Inflammatory macrophage treated with lipopolysaccharide for 1 hour (primary cell): ENCODE measurements around the gene SRBD1.

ENCODE experiments used
- DNase-seq, 2 donors: peaks; one replicate each; pipeline ENCODE4 v3.0.0-alpha.2; 2020 to 2022

Gene SRBD1

DNA sequence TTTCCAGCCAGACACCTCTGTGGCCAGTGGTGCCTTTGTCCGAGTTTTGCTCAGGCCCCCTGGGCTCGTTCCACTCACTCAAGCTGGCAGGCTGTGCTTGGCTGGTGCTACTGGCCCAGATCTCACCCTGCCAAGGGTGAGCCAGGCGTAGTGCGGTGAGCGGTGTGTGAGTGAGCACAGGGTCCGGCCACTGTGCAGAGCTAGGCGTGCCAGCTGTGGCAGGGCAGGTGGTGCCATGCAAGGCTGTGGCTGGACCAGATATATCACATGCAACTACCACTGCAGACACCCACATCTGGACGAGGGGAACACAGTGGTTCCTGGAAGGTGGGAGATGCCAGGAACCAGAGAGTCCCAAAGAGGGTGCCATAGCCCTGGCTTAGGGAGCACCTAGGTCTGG lies 70.1 kb downstream of the SRBD1 start:
- no peak for DNase-seq

DNA sequence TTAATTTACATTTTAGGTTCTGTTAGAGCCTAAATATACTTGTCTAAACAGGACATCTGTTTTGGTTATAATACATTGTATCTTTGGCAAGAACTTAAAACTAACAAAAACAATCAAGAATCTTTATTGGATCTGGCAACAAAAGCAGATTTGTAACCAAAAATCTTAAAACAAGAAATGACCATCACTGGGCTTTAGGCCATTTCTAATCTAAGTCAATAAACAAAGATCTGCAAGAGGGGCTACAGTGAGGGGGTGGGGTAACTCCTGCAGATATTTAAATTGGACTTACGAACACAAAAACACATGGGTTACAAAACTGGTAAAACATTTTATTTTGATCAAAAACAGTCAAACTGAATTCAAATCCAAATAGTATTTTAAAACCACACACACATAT lies 77.3 kb downstream of the SRBD1 start:
- DNase-seq, result no peak

DNA sequence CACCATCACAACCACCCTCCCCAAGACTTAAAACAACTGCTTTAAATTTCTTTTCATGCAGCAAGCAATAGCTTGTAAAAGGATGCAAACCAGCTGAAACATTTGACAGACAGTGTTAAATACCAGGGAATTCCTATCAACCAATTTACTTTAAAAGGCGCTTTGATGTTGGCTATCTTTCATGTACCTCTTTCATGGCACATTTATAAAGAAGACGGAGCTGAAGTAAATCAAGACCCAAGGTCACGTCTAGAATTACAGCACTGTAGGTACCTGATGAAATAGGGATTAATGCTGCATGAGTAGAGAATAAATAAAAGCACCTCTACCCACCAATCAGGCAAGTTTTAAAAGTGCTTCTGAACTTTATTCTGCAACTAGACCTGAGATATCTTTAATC lies 78.9 kb downstream of the SRBD1 start:
- DNase-seq, result no peak

DNA sequence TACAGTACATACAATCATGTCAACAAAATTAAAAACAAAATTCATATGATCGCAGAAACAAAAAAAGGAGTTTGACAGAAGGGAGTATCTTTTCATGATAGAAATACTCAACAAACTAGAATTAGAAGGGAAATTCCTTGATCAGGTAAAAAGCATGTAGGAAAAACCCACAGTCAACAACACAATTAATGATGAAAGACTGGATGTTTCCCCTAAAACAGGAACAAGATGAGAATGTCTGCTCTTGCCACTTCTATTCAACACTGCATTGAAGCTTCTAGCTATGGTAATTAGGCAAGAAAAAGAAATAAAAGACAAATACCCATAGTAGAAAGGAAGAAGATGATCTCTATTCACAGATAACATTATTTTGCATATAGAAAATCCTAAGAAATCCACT lies 87.1 kb downstream of the SRBD1 start:
- DNase-seq, result peak; percentile 53 to 71

DNA sequence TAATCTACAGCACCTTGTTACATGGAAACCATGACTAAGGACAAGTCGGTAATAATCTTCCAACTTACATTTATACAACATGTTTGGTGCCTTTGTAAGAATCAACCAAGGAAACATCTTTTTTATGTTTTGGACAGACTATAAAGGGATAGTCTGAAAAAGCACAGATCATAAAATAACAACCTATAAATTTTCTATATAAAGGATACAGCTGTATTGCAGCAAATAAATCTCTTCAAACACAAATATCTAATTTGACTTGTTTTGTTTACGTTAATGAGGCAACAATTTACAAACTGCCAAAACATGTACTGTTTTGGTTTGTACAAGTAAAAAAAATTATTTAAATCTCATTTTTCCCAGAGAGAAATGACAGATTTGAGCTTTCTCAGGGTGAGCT lies 92.5 kb downstream of the SRBD1 start:
- no peak for DNase-seq

DNA sequence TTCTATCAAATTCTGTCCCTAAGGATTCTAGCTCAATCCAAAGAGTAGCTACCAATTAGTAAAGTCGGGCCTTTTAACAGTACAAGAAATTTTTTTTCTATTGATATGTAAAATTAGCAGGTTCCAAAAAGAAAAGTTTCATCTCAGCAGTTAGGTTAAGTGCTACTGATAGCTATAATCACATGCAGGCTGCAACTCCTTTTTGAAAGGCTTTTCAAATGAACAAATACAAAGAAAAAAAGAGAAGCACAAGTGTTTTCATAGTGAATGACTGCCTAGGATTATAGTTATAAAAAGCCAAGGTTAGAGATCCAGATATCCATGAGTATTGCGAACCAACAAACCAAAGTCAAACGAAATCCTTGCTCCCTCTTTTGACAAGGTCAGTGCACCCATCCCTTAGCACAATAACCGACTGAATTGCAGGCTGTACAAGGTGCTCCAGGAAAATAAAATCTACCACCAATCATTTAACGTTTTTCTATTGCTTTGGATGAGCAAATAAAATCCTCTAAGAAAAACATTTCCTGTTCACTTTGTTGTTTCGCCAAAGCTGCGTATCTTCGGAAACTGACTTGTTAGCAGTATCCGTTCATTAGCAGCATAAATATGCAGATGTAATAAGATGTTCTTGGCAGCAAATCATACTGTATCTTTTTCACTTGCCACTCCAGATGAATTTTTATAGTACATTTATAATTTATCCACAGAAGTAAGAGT lies 100.2 kb downstream of the SRBD1 start:
- DNase-seq, result no peak

DNA sequence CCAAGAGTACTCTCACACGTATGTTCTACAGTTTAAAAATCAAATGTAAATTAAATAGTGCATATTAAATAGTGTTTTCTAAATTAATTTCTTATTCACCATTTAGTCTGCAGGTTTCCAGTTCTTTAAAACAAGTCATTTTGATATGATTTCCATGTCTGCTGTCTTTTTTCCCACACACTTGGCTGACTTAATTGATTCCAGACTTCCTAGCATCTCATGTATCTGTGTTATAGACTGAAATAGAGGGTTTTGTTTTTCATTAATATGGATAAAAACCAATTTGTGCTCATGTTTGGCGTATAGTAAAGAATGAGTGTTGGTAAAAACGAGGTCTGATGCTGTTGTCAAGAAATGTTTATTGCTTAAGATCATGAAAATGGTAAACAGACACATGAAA lies 104.3 kb downstream of the SRBD1 start:
- DNase-seq, result no peak

DNA sequence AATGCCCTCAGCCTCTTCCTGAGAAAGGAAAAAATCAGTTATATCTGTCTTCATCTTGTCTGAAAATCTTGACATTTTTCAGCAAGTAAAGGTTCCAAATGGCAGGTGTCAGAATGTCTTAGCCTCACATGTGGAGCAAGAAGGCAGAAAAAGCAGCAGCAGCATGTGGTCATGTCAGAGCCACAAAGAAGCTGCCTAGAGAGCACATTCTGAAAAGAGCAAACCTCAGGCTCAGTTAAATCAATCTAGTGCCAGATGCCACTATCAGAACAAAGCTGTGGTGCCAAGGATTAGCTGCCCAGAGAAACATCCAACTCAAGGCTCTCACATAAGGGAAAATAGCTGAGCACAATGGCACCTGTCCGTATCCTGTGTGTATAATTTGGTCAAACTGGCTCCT lies 105.9 kb downstream of the SRBD1 start:
- DNase-seq, result no peak

DNA sequence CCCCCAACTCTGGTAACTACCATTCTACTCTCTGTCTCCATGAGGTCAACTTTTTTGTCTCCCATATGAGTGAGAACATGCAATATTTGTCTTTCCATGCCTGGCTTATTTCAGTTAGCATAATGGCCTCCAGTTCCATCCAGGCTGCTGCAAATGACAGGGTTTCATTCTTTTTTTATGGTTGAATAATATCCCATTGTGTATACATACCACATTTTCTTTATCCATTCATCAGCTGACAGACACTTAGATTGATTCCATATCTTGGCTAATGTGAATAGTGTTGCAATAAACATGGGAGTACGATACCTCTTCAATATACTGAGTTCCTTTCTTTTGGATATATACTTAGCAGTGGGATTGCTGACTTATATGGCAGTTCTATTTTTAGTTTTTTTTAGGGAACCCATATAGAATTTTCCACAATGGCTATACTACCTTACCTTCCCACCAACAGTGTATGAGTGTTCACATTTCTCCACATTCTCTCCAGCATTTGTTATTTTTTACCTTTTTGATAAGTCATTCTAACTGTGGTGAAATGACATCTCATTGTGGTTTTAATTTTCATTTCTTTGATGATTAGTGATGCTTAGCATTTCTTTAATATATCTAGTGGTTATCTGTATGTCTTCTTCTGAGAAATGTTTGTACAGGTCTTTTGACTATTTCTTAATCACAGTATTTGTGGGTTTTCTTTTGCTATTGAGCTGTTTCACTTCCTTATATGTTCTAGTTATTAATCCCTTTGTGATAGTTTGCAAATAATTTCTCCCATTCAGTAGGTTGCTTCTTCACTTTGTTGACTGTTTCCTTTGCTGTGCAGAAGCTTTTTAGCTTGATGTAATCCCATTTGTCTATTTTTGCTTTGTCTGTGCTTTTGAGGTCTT lies 112.2 kb downstream of the SRBD1 start:
- DNase-seq, result no peak

DNA sequence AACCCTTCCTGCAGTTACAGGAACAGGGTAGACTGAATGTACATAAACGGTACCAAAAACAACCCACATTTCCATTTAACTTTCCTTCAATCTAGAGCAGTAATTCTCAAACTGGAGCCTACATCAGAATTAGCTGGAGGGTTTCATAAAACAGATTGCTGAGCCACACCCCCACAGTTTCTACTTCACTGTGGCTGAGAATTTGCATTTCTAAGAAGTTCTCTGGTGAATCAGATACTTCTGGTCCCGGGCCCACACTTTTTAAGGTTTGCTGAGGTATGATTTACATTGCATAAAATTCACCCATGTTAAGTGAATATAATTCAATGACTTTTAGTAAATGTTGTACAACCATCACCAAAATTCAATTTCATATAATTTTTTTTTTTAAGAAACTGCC lies 113.7 kb downstream of the SRBD1 start:
- no peak for DNase-seq

DNA sequence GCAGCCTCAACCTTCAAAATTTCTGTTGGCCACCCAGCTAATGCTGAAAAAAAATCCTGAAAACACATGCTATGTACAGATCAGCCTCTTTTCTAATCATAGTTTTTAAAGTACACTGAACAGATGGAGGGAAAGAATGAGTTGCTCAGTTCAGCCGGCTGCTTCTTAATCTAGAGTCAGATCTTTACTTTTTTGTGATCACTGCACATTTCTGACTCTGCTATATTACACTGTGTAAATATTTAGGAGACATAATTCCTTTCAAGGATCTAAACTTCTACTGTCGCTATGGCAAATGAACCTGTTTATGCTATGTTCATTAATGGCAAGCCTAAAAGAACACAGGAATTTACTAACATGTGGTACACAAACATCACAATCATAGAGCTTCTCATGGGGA lies 114.2 kb downstream of the SRBD1 start:
- no peak for DNase-seq

DNA sequence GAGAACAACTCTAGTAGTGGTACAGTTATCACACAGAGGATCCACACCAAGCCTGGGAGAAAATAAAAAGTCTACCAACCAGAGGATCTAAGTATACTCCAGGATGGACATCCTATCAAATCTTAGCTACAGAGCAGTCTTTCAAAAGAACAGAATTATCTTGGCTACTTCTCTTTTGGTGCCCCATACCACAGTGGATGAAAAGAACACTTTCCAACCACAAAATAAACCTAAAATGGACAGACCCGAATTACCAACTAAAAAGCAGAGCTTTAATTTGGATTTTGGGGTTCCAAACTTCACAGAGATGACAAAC lies 116.1 kb downstream of the SRBD1 start:
- no peak for DNase-seq

DNA sequence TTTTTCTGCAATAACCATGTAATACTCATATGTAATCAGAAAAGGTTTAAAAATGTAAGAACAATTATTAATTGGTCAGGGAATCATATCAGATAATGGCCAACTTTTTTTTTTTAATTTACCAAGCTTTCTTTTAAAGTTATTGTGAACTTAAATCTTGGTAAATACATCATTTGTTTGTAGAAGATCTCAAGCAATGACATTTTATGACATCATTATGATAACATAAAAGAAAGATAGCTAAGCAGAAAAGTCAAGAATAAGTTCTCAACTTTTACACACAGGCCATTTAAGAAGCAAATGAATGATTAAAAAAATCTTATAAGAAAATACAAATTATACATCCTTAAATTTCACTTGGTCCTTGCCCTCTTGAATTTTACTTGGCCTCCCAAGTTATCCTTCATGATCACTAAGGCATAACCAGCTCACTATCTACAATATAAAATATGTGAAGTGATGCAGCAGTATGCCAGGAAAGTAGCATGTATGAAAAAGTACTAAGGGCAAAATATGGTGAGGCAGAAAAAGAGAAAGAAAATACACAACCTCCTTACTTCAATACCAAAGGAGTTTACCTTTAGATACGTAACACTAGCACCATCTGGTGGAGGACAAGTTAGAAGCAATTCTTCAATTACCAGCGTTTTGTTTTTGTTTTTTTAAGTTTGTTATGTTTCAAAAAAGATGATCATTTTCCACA lies 116.6 kb downstream of the SRBD1 start:
- peak; percentile 40 to 69 for DNase-seq

DNA sequence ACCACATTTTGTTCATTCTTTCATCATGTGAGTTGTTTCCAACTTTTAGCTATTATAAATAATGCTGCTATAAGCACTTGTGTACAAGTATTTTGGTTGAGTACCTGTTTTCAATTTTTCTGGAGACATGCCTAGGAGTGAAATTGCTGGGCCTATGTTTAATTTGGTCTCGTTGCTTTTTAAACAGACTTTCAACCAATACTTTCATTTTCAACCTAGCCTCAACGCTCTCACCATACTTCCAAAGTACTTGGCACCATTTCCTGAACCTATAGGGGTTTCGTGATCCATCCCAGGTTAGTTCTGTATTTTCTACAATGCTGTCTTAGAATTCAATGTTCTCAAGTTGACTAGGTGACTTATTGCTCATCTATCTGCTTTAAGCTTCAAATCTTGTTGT lies 126.1 kb downstream of the SRBD1 start:
- DNase-seq, result no peak

DNA sequence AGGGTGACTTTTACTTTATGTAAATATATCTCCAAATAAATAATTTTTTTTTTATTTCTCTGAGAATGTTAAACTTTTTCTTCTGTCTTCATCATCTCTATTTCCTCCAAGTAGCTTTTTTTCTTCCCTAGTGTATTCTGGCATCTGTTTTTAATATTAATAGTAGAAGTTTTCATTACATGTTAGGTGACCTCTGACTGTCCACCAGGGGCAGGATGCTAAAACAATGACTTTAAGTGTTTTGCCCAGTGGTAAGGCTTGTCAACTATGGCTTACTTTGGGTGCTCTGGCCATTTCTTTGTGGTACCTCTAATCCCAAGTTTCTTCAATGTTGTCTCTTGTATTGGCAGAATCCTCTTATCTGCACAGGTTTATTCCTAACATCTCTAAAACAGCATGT lies 127.1 kb downstream of the SRBD1 start:
- no peak for DNase-seq

DNA sequence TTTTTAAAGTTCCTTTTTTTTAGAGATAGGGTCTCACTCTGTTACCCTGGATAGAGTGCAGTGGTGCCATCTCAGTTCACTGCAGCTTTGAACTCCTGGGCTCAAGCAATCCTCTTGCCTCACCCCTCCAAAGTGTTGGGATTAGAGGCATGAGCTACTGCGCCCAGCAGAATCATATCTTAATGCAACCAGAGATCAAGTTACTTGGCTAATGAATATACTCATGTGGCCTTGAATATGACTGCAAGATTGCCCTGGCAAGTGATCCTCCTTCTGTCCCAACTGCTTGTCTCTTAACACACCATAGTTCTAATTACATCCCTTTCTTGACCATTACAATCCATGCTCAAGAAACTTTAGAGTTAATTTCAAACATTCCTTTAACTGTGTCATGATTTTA lies 133.5 kb downstream of the SRBD1 start:
- no peak for DNase-seq

DNA sequence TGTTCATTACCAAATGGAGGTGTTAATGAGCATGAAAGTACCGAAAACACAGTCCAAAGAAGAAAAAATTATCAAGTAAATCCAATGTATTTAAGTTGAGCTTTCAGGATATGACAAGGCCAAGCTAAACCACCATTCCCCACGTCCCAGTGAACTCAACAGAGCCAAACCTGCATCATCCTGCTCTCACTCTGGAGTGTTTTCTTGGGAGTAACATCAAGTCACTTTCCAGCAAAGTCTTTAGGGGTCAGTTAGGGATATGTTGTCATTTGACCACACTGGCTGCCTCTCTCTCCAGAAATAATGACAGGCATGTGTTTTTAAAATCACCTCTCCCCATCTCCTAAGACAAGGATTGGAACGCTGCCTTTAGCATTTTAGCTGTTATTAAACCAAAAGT lies 140.5 kb downstream of the SRBD1 start:
- DNase-seq, result no peak

DNA sequence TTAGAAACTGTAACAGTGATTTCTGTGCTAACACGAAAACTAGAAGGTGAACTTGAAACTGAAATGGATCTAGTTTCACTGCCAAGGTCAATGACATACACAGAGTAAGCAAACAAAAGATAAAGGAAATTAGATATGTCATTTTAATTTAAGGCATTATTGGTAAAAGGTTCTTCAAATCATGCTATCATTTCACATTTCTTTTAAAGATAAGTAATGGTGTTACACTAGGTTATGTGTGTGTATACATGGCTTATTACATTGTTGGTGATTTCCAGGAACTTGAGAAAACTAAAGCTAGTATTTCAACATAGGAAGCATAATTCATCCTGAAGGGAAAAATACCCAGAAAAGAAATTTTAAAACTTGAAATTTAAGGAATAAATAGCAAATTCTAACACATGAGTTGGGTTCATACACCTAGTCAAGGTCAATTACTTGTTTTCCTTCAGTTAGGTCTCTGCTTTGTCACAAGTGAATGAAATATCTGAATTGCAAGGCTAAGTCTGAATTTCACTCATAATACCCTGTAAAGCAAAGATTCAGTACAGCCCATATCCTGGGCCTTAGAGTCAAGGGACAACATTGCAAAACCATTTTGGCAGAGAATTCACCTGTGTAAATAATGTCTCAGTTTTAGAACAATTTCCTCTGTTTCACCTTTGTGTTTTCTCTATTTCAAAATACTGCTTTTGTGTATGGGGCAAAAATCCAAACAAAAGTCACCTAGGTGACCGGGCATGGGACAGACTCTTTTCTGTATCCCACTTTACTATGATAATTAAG lies 141.6 kb downstream of the SRBD1 start:
- DNase-seq, result peak; percentile 12 to 19

DNA sequence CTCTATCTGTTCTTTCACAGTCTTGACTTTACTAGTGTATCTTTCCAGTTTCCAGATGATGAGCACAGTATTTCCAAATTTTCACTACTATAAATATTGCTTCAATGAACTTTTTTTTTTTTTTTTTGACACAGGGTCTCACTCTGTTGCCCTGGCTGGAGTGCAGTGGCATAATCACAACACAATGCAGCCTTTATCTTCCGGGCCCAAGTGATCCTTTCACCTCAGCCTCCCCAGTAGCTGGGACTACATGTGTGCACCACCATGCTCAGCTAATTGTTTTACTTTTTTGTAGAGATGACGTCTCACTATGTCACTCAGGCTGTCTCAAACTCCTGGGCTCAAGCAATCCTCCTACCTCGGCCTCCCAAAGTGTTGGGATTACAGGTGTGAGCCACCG lies 142.8 kb downstream of the SRBD1 start:
- no peak for DNase-seq

DNA sequence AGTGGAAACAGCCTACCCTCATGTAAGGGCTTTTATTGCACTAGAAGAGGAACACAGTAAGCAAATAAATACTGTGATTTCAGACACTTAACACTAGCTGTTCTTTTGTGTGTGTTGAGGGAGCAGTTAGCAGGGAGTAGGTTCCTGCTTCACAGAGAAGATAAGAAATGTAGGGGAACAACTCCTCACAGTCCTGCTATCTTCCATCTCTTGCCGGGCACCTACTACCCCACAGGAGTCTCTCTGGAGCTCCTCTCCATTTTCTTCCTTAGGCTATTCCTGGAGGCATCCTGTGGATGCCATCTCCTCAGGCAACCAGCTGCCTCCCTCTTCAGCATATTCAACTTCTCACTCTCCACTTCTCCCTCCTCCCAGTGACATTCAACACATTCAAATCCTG lies 145.0 kb downstream of the SRBD1 start:
- DNase-seq, result no peak

DNA sequence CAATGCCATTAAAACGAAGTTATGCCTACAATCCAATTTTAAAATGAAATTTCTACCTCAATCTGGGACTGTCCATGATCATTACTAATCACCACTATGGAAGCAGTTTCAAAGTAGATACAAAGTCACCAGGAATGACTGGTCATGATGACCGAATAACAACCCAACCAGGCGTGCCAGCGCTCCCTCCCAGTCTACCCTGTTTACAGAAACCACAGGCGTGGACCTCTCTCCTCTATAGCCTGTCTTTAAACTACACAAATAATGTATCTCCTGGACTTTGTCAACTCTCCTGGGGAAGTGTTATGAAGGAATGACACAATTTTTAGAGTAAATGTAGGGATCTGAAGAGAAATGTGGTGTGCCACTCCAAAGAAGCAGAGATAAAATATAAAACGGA lies 150.2 kb downstream of the SRBD1 start:
- DNase-seq, result no peak

DNA sequence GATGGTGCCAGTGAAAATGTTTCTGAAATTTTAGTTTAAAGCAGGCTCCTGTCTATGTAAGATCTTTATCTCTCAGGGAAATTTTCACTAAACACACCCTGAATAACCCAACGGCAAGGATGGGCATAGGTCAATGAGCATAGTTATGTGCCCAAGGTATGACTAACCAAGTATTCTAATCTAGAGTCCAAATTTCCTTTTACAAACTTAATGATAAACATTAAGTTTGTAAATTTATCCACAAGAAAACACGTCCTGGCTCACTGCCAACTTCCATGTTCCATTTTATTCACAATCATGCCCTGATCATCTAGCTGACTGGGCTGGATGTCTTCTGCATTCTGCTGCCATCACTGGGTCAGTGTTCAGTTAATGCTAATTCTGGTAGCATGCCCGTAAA lies 151.2 kb downstream of the SRBD1 start:
- DNase-seq, result no peak

DNA sequence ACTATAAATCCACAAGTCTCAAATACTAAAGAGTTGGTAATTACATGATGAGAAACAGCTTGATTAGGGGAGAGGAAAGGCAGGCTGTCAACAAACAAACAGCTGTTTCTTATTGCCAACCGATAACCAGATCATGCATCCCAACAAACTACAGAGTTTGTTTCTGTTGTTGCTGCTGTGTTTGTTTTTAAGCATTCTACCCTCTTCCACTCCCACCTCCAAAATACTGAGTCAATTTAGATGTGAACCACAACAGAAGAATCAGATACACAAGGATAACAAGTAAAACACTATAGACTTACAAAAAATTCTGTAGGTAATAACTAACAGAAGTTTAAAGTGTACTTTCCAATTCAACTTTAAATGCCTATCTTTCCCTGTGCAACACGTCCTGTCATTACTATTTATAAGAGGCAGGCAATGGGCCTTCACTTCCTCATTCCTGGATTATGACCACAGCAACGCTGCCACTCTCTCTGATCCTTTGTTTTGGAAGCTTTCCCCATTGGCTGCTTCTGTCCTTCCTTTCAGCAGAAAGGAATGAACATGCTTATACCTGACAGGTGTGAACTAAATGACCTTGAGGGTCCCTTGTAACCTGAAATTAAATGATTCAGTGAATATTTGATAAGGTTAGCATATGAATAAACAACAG lies 152.0 kb downstream of the SRBD1 start:
- peak in 1 of 2 donors; percentile 31 for DNase-seq
